Kidney (tissue), 14 donors: ENCODE measurements around the gene NAMPT. TPM values are rescaled to one million over a fixed set of nuclear protein-coding genes. Genes with fewer than 3 reads are reported as not detected.

Experiments used
- DNase-seq, 5 donors: peaks; one replicate each; pipeline ENCODE4 v3.0.0-alpha.2; 2013 to 2020
- FAIRE-seq: peaks from 2 replicates; lab custom pipeline; 2012; peaks lifted over from hg19 to GRCh38; lab: Jason Lieb, UNC
- H3K27ac ChIP-seq, 2 donors: one replicate each; pipeline ENCODE4 v1.7.0; 2013; ENCODE audit warnings: low read depth in 2 of 2, low read length in 2 of 2, inconsistent platforms in 1 of 2
- H3K27me3 ChIP-seq: one replicate; pipeline ENCODE4 v1.7.1; 2013; ENCODE audit warnings: low read length, inconsistent platforms; ENCODE audit not compliant: control insufficient read depth, insufficient read depth
- H3K36me3 ChIP-seq, 3 donors: one replicate each; pipeline versions ENCODE4 v1.7.0 to v1.7.1; 2013; ENCODE audit warnings: low read length in 3 of 3, control low read depth in 1 of 3, inconsistent platforms in 1 of 3; ENCODE audit not compliant: insufficient read depth in 3 of 3, control insufficient read depth in 2 of 3
- H3K4me1 ChIP-seq, 3 donors: one replicate each; pipeline versions ENCODE4 v1.7.0 to v1.7.1; 2013; ENCODE audit warnings: low read length in 3 of 3, inconsistent platforms in 1 of 3, low read depth in 1 of 3; ENCODE audit not compliant: control insufficient read depth in 2 of 3, insufficient read depth in 2 of 3
- H3K4me3 ChIP-seq, 3 donors: one replicate each; pipeline versions ENCODE4 v1.7.0 to v1.8.1; 2013; ENCODE audit warnings: low read length in 3 of 3, control low read depth in 1 of 3, inconsistent platforms in 1 of 3
- H3K9ac ChIP-seq, 3 donors: one replicate each; pipeline versions ENCODE4 v1.7.0 to v1.7.1; 2013; ENCODE audit warnings: low read length in 3 of 3, control low read depth in 1 of 3, inconsistent platforms in 1 of 3
- H3K9me3 ChIP-seq, 3 donors: one replicate each; pipeline versions ENCODE4 v1.7.0 to v1.7.1; 2013; ENCODE audit warnings: low read length in 3 of 3, control low read depth in 1 of 3, inconsistent platforms in 1 of 3; ENCODE audit not compliant: control insufficient read depth in 2 of 3, insufficient read depth in 1 of 3
- intact Hi-C: fragments of 100-400 bp; cut with DNase I; formaldehyde crosslinking; loops from one replicate; pipeline ENCODE4 v1.11.1; 2022
- polyA plus RNA-seq: library from polyadenylated mRNA; stranded (reverse); fragments of 350-450 nt; fragmentation: Illumina TruSeq; extraction: RNeasy Lipid Tissue Mini Kit (QIAGEN cat#74804); gene quantifications from one replicate; pipeline ENCODE4 v1.2.3, GENCODE V29; 2014; ENCODE audit warnings: low read depth, low replicate concordance; ENCODE audit not compliant: insufficient read depth
- total RNA-seq: library from RNA; stranded (reverse); fragmentation: NEBNext Ultra II Directional; extraction: Animal tissue kit (Norgen Biotek cat#: 25700); gene quantifications from one replicate; pipeline ENCODE4 v1.2.1, GENCODE V29; 2021
- TF ChIP-seq, protein P1 (sequence below): IDR thresholded peaks from 3 replicates; pipeline ENCODE4 v1.5.1; 2012; ENCODE audit warnings: mild to moderate bottlenecking, moderate library complexity, borderline replicate concordance; ENCODE audit not compliant: insufficient read depth; ENCODE audit errors: extremely low read depth
- donor health status: control.
- donor health status: control.
- donor health status: control.
- donor health status: control.
- donor health status: control.
- donor health status: DM: yes; HTN: yes; CAD: no.
- donor health status: Normal renal cell carcinoma (clear cell type).

The NAMPT gene
- total and polyA plus RNA-seq, 2 donors from 2014 or later: 16.5 to 217 TPM

DNA sequence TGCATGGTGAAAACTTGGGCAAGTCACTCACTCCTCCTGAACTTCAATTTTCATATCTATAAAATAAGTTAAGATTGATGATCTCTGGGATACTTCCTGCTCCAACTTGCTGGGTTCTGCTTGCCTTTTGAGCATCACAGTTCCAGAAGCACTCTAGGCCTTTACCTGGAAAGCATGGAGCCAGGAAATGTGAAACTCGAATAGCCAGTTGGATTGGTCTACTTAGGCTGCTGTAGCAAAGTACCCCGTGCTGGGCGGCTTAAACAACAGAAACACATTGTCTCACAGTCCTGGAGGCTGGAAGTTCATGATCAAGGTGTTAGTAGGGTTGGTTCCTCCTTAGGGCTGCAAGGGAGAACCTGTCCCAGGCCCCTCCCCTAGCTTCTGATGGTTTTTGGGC lies 64.5 kb downstream of the NAMPT start:
- Histone ChIP-seq H3K9ac (no peak overlapping the region), H3K27me3 (no peaks in the 10 kb centered on the region), H3K27ac (no peak overlapping the region), H3K4me3 (no peak overlapping the region), H3K36me3 (no peaks in the 10 kb centered on the region), H3K9me3 (no peaks in the 10 kb centered on the region), H3K4me1 (peaks cover 0 to 4% (median 3%) of the 10 kb centered on the region in 3 donors)
- TF ChIP-seq, protein P1, sequence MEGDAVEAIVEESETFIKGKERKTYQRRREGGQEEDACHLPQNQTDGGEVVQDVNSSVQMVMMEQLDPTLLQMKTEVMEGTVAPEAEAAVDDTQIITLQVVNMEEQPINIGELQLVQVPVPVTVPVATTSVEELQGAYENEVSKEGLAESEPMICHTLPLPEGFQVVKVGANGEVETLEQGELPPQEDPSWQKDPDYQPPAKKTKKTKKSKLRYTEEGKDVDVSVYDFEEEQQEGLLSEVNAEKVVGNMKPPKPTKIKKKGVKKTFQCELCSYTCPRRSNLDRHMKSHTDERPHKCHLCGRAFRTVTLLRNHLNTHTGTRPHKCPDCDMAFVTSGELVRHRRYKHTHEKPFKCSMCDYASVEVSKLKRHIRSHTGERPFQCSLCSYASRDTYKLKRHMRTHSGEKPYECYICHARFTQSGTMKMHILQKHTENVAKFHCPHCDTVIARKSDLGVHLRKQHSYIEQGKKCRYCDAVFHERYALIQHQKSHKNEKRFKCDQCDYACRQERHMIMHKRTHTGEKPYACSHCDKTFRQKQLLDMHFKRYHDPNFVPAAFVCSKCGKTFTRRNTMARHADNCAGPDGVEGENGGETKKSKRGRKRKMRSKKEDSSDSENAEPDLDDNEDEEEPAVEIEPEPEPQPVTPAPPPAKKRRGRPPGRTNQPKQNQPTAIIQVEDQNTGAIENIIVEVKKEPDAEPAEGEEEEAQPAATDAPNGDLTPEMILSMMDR: no peak
- intact Hi-C loops: no loop called here
- DNase-seq (no peak), FAIRE-seq (no peak)

DNA sequence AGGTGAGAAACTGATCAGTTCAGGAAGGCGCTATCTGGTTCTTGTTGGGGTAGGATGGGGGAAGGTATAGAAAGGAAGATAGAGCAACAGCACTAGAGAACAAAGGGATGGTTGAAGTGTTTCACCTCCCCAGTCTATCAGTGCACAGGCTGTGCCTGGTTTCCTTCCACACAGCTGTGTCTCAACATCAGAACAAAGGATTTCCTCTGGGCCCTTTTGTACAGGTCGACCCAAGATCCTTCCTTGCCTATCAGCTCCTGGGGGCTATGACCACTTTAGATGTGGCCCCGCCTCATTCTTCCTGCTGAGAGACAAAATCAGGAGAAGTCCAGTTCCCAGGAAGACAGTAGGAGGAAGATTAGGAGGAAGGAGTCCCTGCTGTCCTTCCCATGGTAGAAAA lies 65.6 kb downstream of the NAMPT start:
- DNase-seq (no peak), FAIRE-seq (no peak)
- H3K9me3 ChIP-seq: no peaks in the 10 kb centered on the region
- H3K27ac ChIP-seq: no peak overlapping the region
- H3K9ac ChIP-seq: no peak overlapping the region
- no peaks in the 10 kb centered on the region for H3K36me3 ChIP-seq
- no peaks in the 10 kb centered on the region for H3K27me3 ChIP-seq
- H3K4me3 ChIP-seq: no peak overlapping the region
- TF ChIP-seq, protein P1: no peak
- intact Hi-C loops: no loop called here
- peaks cover 0 to 4% (median 3%) of the 10 kb centered on the region in 3 donors for H3K4me1 ChIP-seq

DNA sequence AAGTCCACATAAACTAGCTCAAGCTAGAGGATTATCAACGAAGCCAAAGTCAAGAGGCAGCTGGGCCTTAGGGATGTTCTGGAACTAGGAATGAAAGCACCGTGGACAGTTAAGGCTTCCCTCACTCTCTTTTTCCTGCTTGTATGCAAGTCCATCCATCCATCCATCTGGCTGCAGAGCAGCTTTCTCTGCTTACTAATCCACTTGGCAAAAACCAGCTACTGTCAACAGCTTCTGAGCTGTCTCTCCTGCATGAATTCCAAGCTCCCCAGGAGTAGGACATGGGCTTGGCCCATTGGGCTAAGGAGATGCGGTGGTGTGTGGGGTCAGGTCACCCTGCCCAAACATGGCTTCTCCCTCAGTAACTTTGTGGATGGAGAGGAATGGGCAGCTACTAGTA lies 66.2 kb downstream of the NAMPT start:
- Histone ChIP-seq H3K27ac (no peak overlapping the region), H3K4me3 (no peak overlapping the region), H3K36me3 (no peaks in the 10 kb centered on the region), H3K4me1 (peaks cover 0 to 4% (median 3%) of the 10 kb centered on the region in 3 donors), H3K27me3 (no peaks in the 10 kb centered on the region), H3K9ac (no peak overlapping the region), H3K9me3 (no peaks in the 10 kb centered on the region)
- TF ChIP-seq, protein P1: no peak
- no peak for DNase-seq
- no peak for FAIRE-seq
- intact Hi-C loops: no loop called here
